CD4-positive, alpha-beta T cell (primary cell): ENCODE results near the gene SLC38A10. TPM values are rescaled to one million over a fixed set of nuclear protein-coding genes. Genes with fewer than 3 reads are reported as not detected.

Source experiments
- ATAC-seq: fragments of 200-7000 bp; cut with Tn5 transposase; one replicate; pipeline ENCODE4 v1.10.0; 2022; ENCODE audit warnings: mild to moderate bottlenecking; ENCODE audit not compliant: poor library complexity
- CTCF ChIA-PET: fragments of 350-600 bp; sonication (Branson Sonifier 250); formaldehyde crosslinking; loops from one replicate; lab custom pipeline; 2021; ENCODE audit warnings: antibody characterized with exemption, inconsistent platforms; lab: Charles Lee
- POLR2A ChIA-PET: fragments of 350-600 bp; sonication (Branson Sonifier 250); formaldehyde crosslinking; loops from one replicate; lab custom pipeline; 2021; ENCODE audit warnings: antibody characterized with exemption, inconsistent platforms; lab: Charles Lee
- DNase-seq, 14 experiments: peaks; one replicate each; pipeline ENCODE4 v3.0.0-alpha.2; 2013 to 2020; ENCODE audit warnings: mixed read lengths in 2 of 14
- H3K27ac ChIP-seq, 2 donors: one replicate each; pipeline versions ENCODE4 v1.5.1 to v1.7.0; 2013; ENCODE audit warnings: low read length in 2 of 2, low read depth in 1 of 2, mild to moderate bottlenecking in 1 of 2
- H3K27me3 ChIP-seq, 2 experiments: 1 replicate in 1 of 2; 2 replicates in 1 of 2; pipeline versions ENCODE4 v1.6.1 to v1.7.0; 2013; ENCODE audit warnings: low read length in 2 of 2, control low read depth in 1 of 2, mild to moderate bottlenecking in 1 of 2, moderate library complexity in 1 of 2; ENCODE audit not compliant: insufficient read depth in 2 of 2, control insufficient read depth in 1 of 2
- H3K36me3 ChIP-seq: one replicate; pipeline ENCODE4 v1.6.1; 2013; ENCODE audit warnings: low read length, control low read depth; ENCODE audit not compliant: insufficient read depth
- H3K4me1 ChIP-seq: one replicate; pipeline ENCODE4 v1.6.1; 2013; ENCODE audit warnings: low read length, control low read depth; ENCODE audit not compliant: insufficient read depth
- H3K4me3 ChIP-seq: one replicate; pipeline ENCODE4 v1.5.1; 2013; ENCODE audit warnings: mild to moderate bottlenecking, low read length, moderate library complexity
- H3K9me3 ChIP-seq, 2 experiments: 1 replicate in 1 of 2; 2 replicates in 1 of 2; pipeline versions ENCODE4 v1.6.1 to v1.7.0; 2013; ENCODE audit warnings: low read length in 2 of 2, mild to moderate bottlenecking in 2 of 2, control low read depth in 1 of 2, moderate library complexity in 1 of 2; ENCODE audit not compliant: control insufficient read depth in 1 of 2, insufficient read depth in 1 of 2
- H3K27ac Mint-ChIP-seq: one replicate; pipeline ENCODE4 v1.8.0; 2020; ENCODE audit warnings: mixed read lengths
- H3K27me3 Mint-ChIP-seq: one replicate; pipeline ENCODE4 v1.8.0; 2021; ENCODE audit warnings: mixed read lengths
- H3K36me3 Mint-ChIP-seq: one replicate; pipeline ENCODE4 v1.8.0; 2021; ENCODE audit warnings: low read depth, mixed read lengths
- H3K4me1 Mint-ChIP-seq: one replicate; pipeline ENCODE4 v1.8.0; 2021; ENCODE audit warnings: low read depth, mixed read lengths
- H3K4me3 Mint-ChIP-seq: one replicate; pipeline ENCODE4 v1.8.0; 2020; ENCODE audit warnings: mild to moderate bottlenecking, mixed read lengths
- H3K9me3 Mint-ChIP-seq: one replicate; pipeline ENCODE4 v1.8.0; 2020; ENCODE audit warnings: mixed read lengths
- CTCF ChIP-seq: fragments of 200-600 bp; IDR thresholded peaks from one replicate; pipeline ENCODE4 v1.8.0; 2022; ENCODE audit warnings: antibody characterized with exemption, mild to moderate bottlenecking
- intact Hi-C, 2 experiments: fragments of 100-400 bp; cut with DNase I in 1 of 2; cut with micrococcal nuclease in 1 of 2; formaldehyde crosslinking; loops; one replicate each; pipeline versions ENCODE4 v1.15.1 to v1.9.0; 2023 to 2025; cut with DNase I, micrococcal nuclease
- total RNA-seq, 174 experiments: library from RNA in 2 of 174; stranded (reverse) in 2 of 174; gene quantifications; one replicate each; pipeline ENCODE4 v1.2.3 and lab custom pipeline; 2021 to 2026

Gene SLC38A10
- total RNA-seq, 2 experiments from 2014 or later: 22.8 to 26.4 TPM

GRCh38 chr17:81196505-81197408 lies 98.3 kb downstream of the SLC38A10 start:
- no peaks in the 10 kb centered on the region for H3K36me3 Mint-ChIP-seq
- H3K4me3 Mint-ChIP-seq: no peak overlapping the region
- no peaks in the 10 kb centered on the region for H3K9me3 ChIP-seq
- ChIA-PET POLR2A (no interaction called here), CTCF (no interaction called here)
- no peaks in the 10 kb centered on the region for H3K4me1 Mint-ChIP-seq
- no peaks in the 10 kb centered on the region for H3K36me3 ChIP-seq
- no peaks in the 10 kb centered on the region for H3K4me1 ChIP-seq
- no peaks in the 10 kb centered on the region for H3K9me3 Mint-ChIP-seq
- no peak overlapping the region for H3K4me3 ChIP-seq
- no peaks in the 10 kb centered on the region for H3K27me3 Mint-ChIP-seq
- TF ChIP-seq CTCF: no peak
- no peak overlapping the region for H3K27ac Mint-ChIP-seq
- H3K27ac ChIP-seq: no peak overlapping the region
- no peaks in the 10 kb centered on the region for H3K27me3 ChIP-seq
- no peak for DNase-seq
- intact Hi-C loops: no loop called here
- no peak for ATAC-seq

GRCh38 chr17:81195941-81196495 lies 99.1 kb downstream of the SLC38A10 start:
- POLR2A ChIA-PET: no interaction called here
- TF ChIP-seq CTCF: no peak
- Histone ChIP-seq H3K27ac (no peak overlapping the region), H3K36me3 (no peaks in the 10 kb centered on the region), H3K27me3 (no peaks in the 10 kb centered on the region), H3K4me3 (no peak overlapping the region), H3K4me1 (no peaks in the 10 kb centered on the region), H3K9me3 (no peaks in the 10 kb centered on the region)
- Mint-ChIP-seq H3K9me3 (no peaks in the 10 kb centered on the region), H3K27ac (no peak overlapping the region), H3K36me3 (no peaks in the 10 kb centered on the region), H3K4me3 (no peak overlapping the region), H3K27me3 (no peaks in the 10 kb centered on the region), H3K4me1 (no peaks in the 10 kb centered on the region)
- ATAC-seq: no peak
- no peak for DNase-seq
- intact Hi-C loops: no loop called here
- CTCF ChIA-PET: no interaction called here

Other genes with a start within 250 kb of the SLC38A10 start
- gene PVALEF, start 129.8 kb downstream of the SLC38A10 start, total RNA-seq: not detected
- under 1 TPM; 0.25 to 0.82 TPM for gene AATK, start 129.1 kb downstream of the SLC38A10 start, total RNA-seq
- gene CEP131, start 72.3 kb downstream of the SLC38A10 start, total RNA-seq: 10 to 100 TPM; 11.2 to 12.3 TPM
- 10 to 100 TPM; 68.2 to 74.4 TPM for gene TEPSIN, start 56.3 kb downstream of the SLC38A10 start, total RNA-seq
- 10 to 100 TPM; 34.6 to 38.6 TPM for gene NDUFAF8, start 56.0 kb downstream of the SLC38A10 start, total RNA-seq
- under 1 TPM; 0.20 to 0.41 TPM for gene BAHCC1, start 100.2 kb upstream of the SLC38A10 start, total RNA-seq
- 1,000 to 10,000 TPM; 1,296 to 1,318 TPM for gene ACTG1, start 217.5 kb upstream of the SLC38A10 start, total RNA-seq
- gene FSCN2, start 233.1 kb upstream of the SLC38A10 start, total RNA-seq: 1 to 10 TPM; 1.0 to 1.1 TPM